ENCODE results near the gene LPCAT1. TPM values are rescaled to one million over a fixed set of nuclear protein-coding genes. Genes with fewer than 3 reads are reported as not detected.

The LPCAT1 gene
- total RNA-seq, 1 experiment from 2014 or later = 59.8 TPM

GRCh38 chr5:1415626-1416360, 108.0 kb downstream of the LPCAT1 start:
- DNase-seq (ENCODE audit: low read depth, low spot score) (no peak), ATAC-seq (no peak)
- Histone ChIP-seq H3K27me3 (ENCODE audit: control insufficient read depth, insufficient read depth, low read length) (no peaks in the 10 kb centered on the region), H3K4me3 (ENCODE audit: low read depth in 2 of 2, low read length in 2 of 2) (no peak overlapping the region), H3K27ac (ENCODE audit: low read length) (no peak overlapping the region), H3K36me3 (ENCODE audit: control insufficient read depth, insufficient read depth, low read length) (no peaks in the 10 kb centered on the region), H3K4me1 (ENCODE audit: control insufficient read depth, insufficient read depth, low read length) (no peaks in the 10 kb centered on the region), H3K9me3 (ENCODE audit: control insufficient read depth, insufficient read depth, low read depth, low read length) (no peaks in the 10 kb centered on the region)
- BruUV-seq (replicated peaks) = no TSS peak
- TF ChIP-seq REST (IDR thresholded peaks at IDR 0.05; ENCODE audit: insufficient read depth in 1 of 2, low read depth in 2 of 2, low read length in 1 of 2) (no peak), POLR2AphosphoS5 (IDR thresholded peaks at IDR 0.05; ENCODE audit: low read depth, low read length) (no peak), TCF7L2 (IDR thresholded peaks at IDR 0.05; ENCODE audit: low read depth, low read length) (no peak), SIN3A (IDR thresholded peaks at IDR 0.05; ENCODE audit: borderline replicate concordance, insufficient read depth, low read depth, low read length) (no peak), CTCF (IDR thresholded peaks at IDR 0.05) (no peak)
- intact Hi-C loops (cut with micrococcal nuclease; ENCODE audit: unreplicated experiment) (no loop called here), in situ Hi-C loops (cut with HindIII; ENCODE audit: low pct_unique_long_range_greater_than_20kb, low sequenced_read_pairs) (no loop called here)
- ChIA-PET CTCF (interaction anchor here (1.2 kb wide), 1 partner anchor 36 kb away, joined by 4 read pairs; no protein-coding TSS in a partner anchor), POLR2A (no interaction called here)

- no peaks in the 10 kb centered on the region for H3K9me3 ChIP-seq (ENCODE audit: control insufficient read depth, insufficient read depth, low read depth, low read length)
- H3K36me3 ChIP-seq (ENCODE audit: control insufficient read depth, insufficient read depth, low read length) = no peaks in the 10 kb centered on the region
- POLR2A ChIA-PET = no interaction called here
- intact Hi-C loops (cut with micrococcal nuclease; ENCODE audit: unreplicated experiment) = no loop called here
- no TSS peak for BruUV-seq (replicated peaks)
- in situ Hi-C loops (cut with HindIII; ENCODE audit: low pct_unique_long_range_greater_than_20kb, low sequenced_read_pairs) = no loop called here
- H3K4me3 ChIP-seq (ENCODE audit: low read depth in 2 of 2, low read length in 2 of 2) = no peak overlapping the region
- TF ChIP-seq POLR2AphosphoS5 (IDR thresholded peaks at IDR 0.05; ENCODE audit: low read depth, low read length) = no peak
- no peak for TF ChIP-seq REST (IDR thresholded peaks at IDR 0.05; ENCODE audit: insufficient read depth in 1 of 2, low read depth in 2 of 2, low read length in 1 of 2)
- no peak for TF ChIP-seq TCF7L2 (IDR thresholded peaks at IDR 0.05; ENCODE audit: low read depth, low read length)
- no peak for TF ChIP-seq SIN3A (IDR thresholded peaks at IDR 0.05; ENCODE audit: borderline replicate concordance, insufficient read depth, low read depth, low read length)
- TF ChIP-seq CTCF (IDR thresholded peaks at IDR 0.05) = no peak
- CTCF ChIA-PET = interaction anchor here (0.6 to 1.2 kb wide), 3 partner anchors 35 to 252 kb away, joined by 3 to 4 read pairs (median 3); no protein-coding TSS in a partner anchor
- DNase-seq (ENCODE audit: low read depth, low spot score) = no peak
- no peak overlapping the region for H3K27ac ChIP-seq (ENCODE audit: low read length)
- no peak; the same call in 1 of the 2 replicates for ATAC-seq
- H3K27me3 ChIP-seq (ENCODE audit: control insufficient read depth, insufficient read depth, low read length) = no peaks in the 10 kb centered on the region
- no peaks in the 10 kb centered on the region for H3K4me1 ChIP-seq (ENCODE audit: control insufficient read depth, insufficient read depth, low read length)
Measured at GRCh38 chr5:1415059-1415425, 108.7 kb downstream of the LPCAT1 start.

Measured in Panc1 (cell line).